NCI-H526 treated with DMSO at 0.1 percent for 48 hours (cell line): Measurements from ENCODE around the gene SAMM50.

Experiments
- DNase-seq: peaks from one replicate; lab custom pipeline; 2025; lab: John Stamatoyannopoulos, UW

Gene SAMM50

DNA sequence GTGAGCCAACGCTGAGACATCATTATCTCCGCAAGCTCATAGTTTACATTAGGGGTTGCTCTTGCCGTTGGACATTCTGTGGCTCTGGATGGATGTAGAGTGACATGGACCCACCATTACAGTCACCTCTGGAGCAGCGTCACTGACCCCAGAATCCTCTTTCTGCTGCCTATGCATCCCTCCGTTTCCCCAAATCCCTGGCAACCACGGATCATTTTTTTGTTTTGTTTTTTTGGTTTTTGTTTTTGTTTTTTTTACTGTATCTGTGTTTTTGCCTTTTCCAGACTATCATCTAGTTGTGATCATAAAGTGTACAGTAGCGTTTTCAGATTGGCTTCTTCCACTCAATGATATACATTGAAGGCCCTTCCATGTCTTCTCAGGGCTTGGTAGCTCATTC, 72.8 kb downstream of the SAMM50 start:
- DNase-seq, result no peak

DNA sequence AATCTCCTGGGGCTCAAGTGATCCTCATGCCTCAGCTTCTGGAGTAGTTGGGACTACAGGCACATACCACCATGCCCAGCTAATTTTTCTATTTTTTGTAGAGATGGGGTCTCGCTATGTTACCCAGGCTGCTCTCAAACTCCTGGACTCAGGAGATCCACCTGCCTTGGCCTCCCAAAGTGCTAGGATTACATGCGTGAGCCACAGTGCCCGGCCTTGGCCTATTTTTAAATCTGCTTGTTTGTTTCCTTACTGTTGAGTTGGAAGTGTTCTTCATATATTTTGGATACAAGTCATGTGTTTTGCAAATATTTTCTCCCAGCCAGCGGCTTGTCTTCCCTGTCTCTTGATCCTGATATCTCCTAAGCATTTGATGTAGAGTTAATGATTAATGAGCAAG, 73.8 kb downstream of the SAMM50 start:
- no peak for DNase-seq

DNA sequence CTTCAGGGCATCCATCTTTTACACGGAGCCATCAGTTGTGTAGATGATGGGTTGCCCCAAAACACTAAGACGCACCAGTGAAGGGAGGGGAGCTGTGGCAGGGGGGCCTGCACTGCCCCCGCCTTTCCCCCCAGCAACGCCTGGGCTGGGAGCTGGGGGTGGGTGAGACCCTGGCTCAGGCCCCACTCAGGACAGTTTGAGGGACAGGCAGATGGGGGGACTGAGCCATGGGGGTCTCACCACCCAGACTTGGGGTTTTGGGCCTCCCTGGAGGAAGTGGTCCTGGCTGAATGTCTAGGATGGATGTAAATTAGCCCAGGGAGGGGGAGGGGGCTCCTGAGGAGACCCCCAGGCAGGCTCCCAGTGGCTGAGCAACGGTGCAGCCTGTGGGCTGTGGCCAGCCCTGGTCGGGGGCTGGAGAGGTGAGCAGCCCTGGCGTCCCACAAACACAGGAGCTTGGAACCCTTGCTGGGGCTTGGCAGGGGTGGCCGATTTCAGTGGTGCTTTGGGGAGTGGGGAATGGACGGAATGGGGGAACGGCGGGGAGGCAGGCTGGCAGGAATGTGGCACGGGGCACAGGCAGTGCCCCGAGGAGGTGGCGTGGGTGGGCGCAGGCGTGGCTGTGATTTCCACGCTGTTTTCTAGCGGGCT, 74.9 kb downstream of the SAMM50 start:
- DNase-seq, result no peak

DNA sequence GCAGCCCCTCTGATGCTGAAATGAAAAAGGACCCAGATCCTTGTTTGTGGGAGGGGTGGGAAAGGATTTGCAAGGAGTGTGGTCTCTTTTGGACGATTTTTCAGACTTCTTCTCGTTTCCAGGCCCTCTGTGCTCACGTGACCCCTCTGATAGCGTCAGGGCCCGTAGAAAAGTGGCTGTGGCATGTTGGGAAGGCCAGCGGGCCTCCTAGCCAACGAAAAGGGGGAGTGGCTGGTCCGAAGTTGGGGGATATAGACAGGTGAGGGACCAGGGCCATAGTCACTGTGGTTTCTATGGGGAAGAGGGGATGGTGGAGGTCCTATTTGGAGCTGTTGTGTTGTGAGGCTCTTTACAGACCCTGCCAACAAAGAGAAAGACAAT, 75.5 kb downstream of the SAMM50 start:
- no peak for DNase-seq

DNA sequence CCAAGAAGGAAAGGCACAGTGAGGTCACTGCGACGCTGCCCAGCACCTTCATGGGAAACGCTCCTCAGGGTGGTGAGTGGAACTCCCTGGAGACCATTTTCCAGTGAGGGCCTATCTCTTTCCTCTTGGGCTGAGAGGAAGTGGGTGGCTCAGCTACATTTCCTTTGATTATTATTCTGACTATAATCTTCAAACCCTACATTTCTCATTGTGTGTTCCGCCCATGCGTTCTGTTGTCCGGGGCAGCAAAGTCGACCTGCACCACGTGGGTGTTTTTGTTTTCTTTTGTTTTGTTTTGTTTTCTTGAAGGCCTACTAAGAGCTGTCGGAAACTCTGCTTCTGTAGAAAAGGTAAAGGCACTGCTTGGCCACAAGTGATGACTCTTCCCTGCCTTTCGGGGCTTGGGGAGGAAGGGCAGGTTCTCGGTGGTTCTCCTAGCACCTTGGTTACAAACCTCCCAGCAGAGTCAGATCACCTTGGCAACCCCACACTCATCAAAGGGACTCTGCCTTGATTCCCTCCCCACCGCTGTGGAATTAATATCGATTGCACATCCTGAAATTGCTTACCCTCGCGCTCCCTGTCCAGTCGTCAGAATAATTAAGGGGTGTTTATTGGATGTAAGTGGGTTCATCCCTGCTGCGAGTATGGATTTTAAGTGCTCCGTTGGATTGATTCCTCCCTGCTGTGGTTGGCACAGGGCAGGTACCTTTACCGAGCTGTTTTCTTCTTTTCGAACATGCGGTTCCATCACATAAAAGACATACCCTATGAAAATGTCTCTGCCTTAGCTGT, 76.1 kb downstream of the SAMM50 start:
- DNase-seq, result no peak

DNA sequence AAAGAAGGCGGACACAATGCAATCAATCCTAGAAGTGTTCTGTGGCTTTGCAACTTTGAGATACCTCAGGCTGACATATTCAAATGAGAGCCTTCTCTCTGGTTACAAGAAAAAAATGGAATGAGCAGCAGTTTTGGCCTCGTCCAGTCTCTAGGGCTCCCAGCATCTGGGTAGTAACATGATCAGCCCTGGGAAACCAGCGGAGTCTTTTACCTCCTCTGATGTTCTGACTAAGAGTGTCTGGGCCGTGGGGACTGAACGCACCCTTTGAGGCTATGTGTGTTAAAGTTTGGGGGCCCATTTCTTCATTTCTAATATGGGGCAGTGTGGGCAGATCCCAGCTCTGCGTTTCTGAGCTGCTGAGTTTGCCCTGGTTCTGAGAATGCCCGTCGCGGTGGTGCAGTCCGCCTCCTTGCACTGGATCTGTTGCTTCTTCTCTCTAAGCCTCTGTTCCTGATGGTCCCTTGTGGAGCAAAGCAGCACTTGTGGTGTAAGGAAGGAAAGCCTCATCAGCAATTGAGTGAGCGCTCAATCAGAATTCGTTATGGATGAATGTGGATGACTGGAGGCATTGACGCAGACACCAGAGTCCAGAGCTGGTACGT, 77.0 kb downstream of the SAMM50 start:
- DNase-seq, result no peak

DNA sequence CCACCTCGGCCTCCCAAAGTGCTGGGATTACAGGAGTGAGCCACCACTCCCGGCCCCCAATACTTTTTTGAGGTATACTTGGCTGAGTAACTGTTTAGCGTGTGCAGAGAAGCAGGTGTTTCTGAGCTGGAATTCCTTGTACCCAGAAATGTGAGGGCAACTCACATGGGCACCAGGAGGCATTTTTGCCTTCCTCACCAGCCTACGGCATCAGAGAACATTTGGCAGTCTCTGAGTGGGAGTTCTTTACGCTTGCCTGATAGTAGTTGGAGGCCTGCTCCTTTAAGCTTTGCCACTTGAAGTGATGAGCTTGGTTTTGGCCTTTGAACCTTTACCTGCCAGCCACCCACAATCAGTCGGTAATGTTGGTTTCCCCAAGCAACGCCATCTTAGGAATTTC, 78.0 kb downstream of the SAMM50 start:
- no peak for DNase-seq

DNA sequence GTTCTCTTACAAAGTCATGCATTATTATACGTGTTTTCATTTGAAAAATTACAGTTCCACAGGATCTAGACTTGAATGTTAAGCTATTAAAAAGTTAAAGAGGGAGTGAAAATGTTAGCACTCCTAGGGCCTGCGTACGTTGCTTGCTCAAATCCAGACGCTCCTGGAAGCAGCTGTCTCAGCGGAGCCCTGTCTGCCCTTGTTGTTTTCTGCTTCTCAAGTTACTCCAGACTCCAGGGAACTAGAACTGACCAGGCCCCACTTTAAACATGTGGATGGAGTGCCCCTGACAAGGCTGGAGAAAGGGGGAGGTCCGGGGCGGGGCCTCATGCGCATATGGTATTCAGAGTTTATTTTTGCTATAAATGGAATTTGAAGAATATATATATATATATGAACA, 78.5 kb downstream of the SAMM50 start:
- no peak for DNase-seq

DNA sequence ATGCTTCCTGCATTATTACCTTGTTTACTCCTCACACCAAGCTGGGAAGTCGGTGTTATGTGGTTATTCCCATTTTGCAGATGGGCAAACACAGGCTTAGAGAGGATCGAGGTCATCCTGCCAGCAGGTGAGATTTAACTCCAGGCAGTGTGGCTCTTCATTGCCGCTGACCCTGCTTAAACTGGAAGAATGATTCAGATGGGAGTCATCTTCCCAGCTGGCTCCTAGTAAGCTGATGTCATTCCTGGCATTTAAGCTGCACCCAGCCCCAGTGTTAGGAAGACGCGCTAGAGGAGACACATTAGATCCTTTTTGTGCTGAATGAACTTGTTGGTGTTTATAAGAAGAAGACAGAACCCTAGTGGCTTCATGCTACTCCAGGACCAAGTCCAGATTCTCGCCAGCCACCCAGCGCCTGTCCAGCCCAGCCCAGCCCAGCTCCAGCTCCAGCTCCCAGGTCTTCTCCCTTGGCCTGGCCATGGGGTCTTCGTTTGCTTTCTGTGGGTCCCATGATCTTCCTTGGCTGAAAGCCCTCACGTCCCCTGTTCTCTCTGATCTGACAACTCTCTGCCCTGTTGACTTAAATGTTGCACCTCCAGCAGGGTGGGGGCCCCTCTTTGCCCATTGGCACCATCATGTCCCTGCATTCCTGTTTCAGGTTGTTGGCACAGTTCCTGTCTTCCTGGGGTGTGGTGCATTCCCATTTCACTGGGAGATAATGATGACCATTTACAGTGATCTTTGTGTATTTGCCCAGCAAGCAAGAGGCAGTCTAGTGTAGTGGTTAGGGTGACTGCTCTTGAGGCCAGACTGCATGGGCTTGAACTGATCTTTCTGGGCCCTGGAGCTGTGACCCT, 82.5 kb downstream of the SAMM50 start:
- DNase-seq, result no peak

DNA sequence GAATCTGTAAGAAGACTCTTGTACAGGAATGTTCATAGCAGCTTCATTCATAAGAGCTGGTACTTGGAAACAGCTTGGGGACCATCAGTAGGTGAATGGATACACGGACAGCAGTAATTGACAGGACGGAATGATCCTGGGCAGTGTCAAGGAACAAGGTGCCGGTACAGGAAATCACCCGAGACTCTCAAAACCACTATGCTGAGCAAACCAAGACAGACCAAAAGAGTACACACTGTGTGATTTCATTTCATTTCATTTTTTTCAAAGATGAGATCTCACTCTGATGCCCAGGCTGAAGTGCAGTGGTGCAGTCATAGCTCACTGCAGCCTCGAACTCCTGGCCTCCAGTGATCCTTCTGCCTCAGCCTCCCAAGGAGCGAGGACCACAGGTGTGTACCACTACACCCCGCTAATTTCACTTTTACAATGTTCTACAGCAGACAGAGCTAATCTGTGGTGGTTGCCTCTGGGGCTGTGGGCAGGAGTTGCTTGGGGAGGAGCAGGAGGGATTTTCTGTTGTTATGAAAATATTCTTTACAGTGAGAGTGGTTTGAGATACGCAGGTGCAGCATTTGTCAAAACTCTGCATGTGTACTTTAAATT, 84.4 kb downstream of the SAMM50 start:
- no peak for DNase-seq

DNA sequence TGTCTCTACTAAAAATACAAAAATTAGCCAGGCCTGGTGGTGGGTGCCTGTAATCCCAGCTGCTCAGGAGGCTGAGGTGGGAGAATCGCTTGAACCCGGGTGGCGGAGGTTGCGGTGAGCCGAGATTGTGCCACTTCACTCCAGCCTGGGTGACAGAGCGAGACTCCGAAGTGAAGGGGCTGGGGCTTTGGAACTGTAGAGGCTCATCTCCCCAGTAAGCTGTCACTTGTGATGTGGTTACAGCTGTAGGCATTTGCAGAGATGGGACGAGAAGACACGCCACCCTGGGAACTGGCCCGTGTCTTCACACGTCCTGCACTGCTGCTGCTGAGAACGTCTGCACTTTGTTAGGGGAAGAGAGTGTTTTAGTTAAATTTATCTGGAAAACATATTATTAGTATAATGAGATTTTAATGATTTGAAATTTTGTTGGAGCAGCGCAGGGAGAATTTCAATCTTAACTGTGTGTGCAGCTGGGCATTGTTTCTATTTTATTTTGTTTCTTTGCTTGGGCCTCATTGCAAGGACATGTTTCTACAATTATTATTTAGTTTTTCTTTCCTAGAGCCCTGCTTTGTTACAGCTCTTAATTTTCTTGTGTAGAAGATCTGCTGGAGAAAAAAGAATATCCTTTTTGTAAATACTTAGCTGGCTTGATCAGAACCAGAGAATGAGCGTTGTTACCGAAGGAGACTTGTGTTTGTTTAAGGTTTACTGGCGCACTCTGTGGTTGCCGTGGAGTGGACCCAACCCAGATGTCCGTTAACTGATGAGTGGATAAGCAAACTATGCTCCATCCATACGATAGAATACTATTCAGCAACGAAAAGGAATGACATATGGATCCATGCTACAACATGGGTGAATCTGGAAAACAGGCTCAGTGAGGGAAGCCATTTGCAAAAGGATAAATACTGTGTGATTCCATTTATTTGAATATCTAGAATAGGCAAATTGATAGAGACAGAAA, 87.3 kb downstream of the SAMM50 start:
- DNase-seq, result no peak

DNA sequence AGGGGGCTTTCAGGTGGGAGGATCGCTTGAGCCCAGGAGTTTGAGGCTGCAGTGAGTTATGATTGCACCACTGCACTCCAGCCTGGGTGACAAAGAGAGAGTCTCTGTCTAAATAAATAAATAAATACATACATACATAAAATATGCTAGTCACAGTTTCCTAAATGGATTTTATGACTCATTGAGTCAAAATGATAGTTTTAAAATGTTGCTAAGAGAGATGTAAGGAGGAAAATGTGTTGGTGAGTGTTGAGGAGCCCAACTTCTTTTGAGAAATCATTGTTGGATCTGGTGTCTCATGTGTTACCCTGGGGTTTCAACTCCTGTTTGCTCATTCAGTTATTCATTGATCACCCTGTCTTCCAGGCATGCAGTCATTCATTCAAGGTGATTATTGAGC, 89.9 kb downstream of the SAMM50 start:
- no peak for DNase-seq
